ENCODE results near the gene NDST3.

NDST3 gene

DNA sequence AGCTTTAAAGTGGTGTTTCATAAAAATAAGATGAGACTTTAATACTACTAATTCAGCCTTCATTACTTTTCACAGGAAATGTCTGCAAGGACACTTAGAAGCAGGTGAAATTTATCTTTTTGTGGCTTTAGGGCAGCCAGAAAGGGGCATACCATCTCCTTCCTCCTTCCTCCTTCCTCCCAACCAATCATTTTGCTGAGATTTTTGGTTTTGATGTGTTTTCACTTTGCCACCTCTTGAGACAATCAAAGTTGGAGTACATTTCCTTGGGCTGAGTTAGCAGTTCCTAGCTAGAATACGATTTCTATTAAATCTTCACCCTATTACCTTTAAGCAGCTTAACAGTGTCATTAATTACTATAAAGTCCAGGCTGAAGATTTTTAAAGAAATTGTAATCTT, 5.1 kb upstream of the NDST3 start:
- TF ChIP-seq, protein P1, sequence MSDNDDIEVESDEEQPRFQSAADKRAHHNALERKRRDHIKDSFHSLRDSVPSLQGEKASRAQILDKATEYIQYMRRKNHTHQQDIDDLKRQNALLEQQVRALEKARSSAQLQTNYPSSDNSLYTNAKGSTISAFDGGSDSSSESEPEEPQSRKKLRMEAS (IDR thresholded peaks at IDR 0.05; ENCODE audit: low read depth, low read length): no peak
- TF ChIP-seq MYC (IDR thresholded peaks at IDR 0.05; ENCODE audit: low read depth, low read length) (no peak), POLR2A (IDR thresholded peaks at IDR 0.05; ENCODE audit: extremely low read depth, insufficient read length) (no peak)
- TF ChIP-seq, protein P2, sequence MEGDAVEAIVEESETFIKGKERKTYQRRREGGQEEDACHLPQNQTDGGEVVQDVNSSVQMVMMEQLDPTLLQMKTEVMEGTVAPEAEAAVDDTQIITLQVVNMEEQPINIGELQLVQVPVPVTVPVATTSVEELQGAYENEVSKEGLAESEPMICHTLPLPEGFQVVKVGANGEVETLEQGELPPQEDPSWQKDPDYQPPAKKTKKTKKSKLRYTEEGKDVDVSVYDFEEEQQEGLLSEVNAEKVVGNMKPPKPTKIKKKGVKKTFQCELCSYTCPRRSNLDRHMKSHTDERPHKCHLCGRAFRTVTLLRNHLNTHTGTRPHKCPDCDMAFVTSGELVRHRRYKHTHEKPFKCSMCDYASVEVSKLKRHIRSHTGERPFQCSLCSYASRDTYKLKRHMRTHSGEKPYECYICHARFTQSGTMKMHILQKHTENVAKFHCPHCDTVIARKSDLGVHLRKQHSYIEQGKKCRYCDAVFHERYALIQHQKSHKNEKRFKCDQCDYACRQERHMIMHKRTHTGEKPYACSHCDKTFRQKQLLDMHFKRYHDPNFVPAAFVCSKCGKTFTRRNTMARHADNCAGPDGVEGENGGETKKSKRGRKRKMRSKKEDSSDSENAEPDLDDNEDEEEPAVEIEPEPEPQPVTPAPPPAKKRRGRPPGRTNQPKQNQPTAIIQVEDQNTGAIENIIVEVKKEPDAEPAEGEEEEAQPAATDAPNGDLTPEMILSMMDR (IDR thresholded peaks at IDR 0.05; ENCODE audit: low read depth, low read length): no peak
- DNase-seq (ENCODE audit: low read depth): no peak
- H3K4me3 ChIP-seq (ENCODE audit: low read depth, low read length): no peak overlapping the region

GRCh38 chr4:118032691-118033090, 1.6 kb upstream of the NDST3 start:
- no peak for DNase-seq (ENCODE audit: low read depth)
- TF ChIP-seq POLR2A (IDR thresholded peaks at IDR 0.05; ENCODE audit: extremely low read depth, insufficient read length): no peak
- TF ChIP-seq, protein P1 (IDR thresholded peaks at IDR 0.05; ENCODE audit: low read depth, low read length): no peak
- H3K4me3 ChIP-seq (ENCODE audit: low read depth, low read length): no peak overlapping the region

DNA sequence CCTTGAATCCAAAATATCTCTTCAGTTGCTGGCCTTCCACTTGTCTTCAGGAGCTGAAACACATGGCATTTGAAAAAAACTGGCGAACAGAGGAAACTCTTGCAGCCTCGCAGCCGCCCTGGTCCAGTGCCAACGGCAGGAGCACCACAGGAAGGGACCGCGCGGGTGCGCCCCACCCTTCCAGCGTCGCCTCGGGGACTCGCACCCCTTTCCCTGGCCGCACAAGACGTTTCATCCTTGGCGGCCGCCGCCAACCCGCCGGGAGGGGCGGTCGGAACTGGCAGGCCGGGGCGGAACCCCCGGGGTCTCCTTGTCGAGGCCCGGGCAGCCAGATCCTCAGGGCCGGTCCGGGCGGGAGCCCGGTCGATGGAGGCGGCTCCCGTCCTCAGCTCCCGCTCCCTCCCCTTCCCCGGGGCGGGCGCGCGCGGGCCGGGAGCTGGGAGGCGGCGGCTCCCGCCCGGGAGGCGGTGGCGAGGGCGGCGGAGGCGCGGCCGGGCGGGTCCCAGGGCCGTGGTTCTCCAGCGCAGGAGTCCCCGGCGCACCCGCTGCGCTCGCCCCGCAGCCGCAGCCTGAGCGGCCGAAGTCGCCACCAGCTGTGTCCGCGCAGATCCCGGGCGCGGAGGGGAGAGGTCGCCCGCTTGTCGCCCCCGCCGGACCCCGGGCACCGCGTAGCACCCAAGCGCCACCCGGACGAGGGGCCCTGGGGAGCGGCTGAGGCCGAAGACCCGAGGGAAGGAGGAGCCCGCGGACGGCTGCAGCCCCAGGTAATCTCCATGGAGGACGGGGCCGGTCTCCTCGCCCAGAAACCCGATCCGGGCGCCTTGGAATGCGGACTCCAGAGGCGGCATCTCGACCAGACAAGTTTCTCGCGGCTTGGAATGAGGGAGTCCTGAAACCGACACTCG, 886 bp upstream of the NDST3 start:
- peak; percentile 54 for DNase-seq (ENCODE audit: low read depth)
- no peak overlapping the region for H3K4me3 ChIP-seq (ENCODE audit: low read depth, low read length)
- TF ChIP-seq, protein P2 (IDR thresholded peaks at IDR 0.05; ENCODE audit: low read depth, low read length): no peak
- TF ChIP-seq POLR2A (IDR thresholded peaks at IDR 0.05; ENCODE audit: extremely low read depth, insufficient read length) (no peak), MYC (IDR thresholded peaks at IDR 0.05; ENCODE audit: low read depth, low read length) (no peak)
- TF ChIP-seq, protein P1 (IDR thresholded peaks at IDR 0.05; ENCODE audit: low read depth, low read length): no peak

DNA sequence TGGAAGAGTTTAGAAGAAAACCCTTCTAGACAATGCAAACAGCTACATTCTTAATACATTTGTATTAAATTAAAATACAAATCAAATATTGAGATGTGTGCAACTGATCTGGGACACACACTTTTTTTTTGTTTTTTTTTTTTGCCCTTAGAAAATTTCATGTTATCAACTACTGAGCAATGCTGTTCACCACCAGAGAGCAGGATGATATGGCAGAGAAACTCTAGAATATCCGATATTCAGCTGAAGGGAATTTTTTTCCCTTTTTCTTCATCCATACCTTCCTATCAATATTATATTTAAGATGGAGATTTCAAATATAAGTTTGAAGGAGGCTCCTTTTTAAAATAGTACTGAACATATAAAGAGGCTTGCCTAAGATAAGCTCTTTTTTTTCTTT, 1.0 kb downstream of the NDST3 start:
- no peak overlapping the region for H3K4me3 ChIP-seq (ENCODE audit: low read depth, low read length)
- no peak for DNase-seq (ENCODE audit: low read depth)
- TF ChIP-seq, protein P1 (IDR thresholded peaks at IDR 0.05; ENCODE audit: low read depth, low read length): no peak
- TF ChIP-seq, protein P2 (IDR thresholded peaks at IDR 0.05; ENCODE audit: low read depth, low read length): no peak
- TF ChIP-seq MYC (IDR thresholded peaks at IDR 0.05; ENCODE audit: low read depth, low read length): no peak
- TF ChIP-seq POLR2A (IDR thresholded peaks at IDR 0.05; ENCODE audit: extremely low read depth, insufficient read length): no peak

DNA sequence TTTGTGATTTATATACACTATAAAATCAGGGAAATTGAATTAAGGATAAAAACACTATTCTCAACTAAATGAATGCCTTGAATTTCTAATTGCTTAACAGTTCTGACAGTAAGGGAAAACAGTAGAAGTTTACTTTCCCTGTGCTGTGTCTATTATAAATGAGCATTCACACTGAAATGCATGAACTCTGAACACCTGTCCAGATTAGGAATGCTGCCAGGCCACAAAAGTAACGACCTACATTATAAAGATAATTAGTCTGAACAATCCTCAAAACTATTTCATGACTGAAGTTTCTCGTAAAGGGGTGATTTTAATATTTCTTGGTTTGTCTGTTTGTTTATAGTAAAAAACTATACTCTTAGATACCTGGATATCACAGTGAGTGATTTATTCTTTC, 2.0 kb downstream of the NDST3 start:
- TF ChIP-seq, protein P2 (IDR thresholded peaks at IDR 0.05; ENCODE audit: low read depth, low read length): no peak
- no peak for TF ChIP-seq MYC (IDR thresholded peaks at IDR 0.05; ENCODE audit: low read depth, low read length)
- no peak for DNase-seq (ENCODE audit: low read depth)
- H3K4me3 ChIP-seq (ENCODE audit: low read depth, low read length): no peak overlapping the region

DNA sequence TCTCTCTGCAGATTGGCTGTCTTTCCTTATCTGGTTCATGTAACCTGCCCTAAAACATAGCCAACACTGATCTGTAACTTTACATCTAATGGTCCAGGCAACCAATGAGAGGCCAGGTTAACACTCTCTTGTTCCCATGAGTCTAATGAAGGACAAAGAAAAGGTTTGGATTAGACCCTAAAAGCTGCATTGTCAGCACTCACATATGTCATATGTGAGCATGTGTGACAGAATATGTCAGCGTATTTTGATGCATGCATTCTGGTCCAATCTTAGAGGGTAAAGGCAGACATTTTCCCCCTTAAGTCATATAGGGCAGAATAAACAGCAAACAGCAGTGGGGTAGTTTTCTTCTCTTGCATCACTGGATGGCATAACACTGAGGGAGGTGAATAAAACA, 3.7 kb downstream of the NDST3 start:
- no peak for DNase-seq (ENCODE audit: low read depth)
- no peak overlapping the region for H3K4me3 ChIP-seq (ENCODE audit: low read depth, low read length)
- TF ChIP-seq, protein P1 (IDR thresholded peaks at IDR 0.05; ENCODE audit: low read depth, low read length): no peak
- TF ChIP-seq, protein P2 (IDR thresholded peaks at IDR 0.05; ENCODE audit: low read depth, low read length): no peak
- TF ChIP-seq MYC (IDR thresholded peaks at IDR 0.05; ENCODE audit: low read depth, low read length): no peak
- TF ChIP-seq POLR2A (IDR thresholded peaks at IDR 0.05; ENCODE audit: extremely low read depth, insufficient read length): no peak

Data from NB4 (cell line).